Kidney tubule cell (primary cell): ENCODE measurements around the gene IFI16.

Source experiments
- DNase-seq: peaks from one replicate; pipeline ENCODE4 v3.0.0-alpha.2; 2018; ENCODE audit warnings: low spot score

The IFI16 gene

GRCh38 chr1:159065106-159065505 is 55.4 kb downstream of the IFI16 start:
- no peak for DNase-seq

GRCh38 chr1:159066108-159066507 is 56.4 kb downstream of the IFI16 start:
- no peak for DNase-seq

GRCh38 chr1:159067699-159068621 is 58.3 kb downstream of the IFI16 start:
- no peak for DNase-seq

- peak; percentile 26 for DNase-seq
These were observed 59.2 kb downstream of the IFI16 start for GRCh38 chr1:159068886-159069285.

- DNase-seq, result peak; percentile 62
These were observed 62.4 kb downstream of the IFI16 start for GRCh38 chr1:159071970-159072582.

- DNase-seq, result no peak
These were observed 66.9 kb downstream of the IFI16 start, which contains the start of gene AIM2 for GRCh38 chr1:159076438-159077119. Gene AIM2, minus strand, starts transcription at chr1:159076766. Its CDS starts 3,267 bp downstream, at chr1:159073499.

GRCh38 chr1:159077120-159077961 is 67.6 kb downstream of the IFI16 start:
- DNase-seq, result no peak

GRCh38 chr1:159079525-159079924 is 69.8 kb downstream of the IFI16 start:
- no peak for DNase-seq

GRCh38 chr1:159081626-159082025 is 71.9 kb downstream of the IFI16 start:
- no peak for DNase-seq

GRCh38 chr1:159083013-159083412 is 73.3 kb downstream of the IFI16 start:
- no peak for DNase-seq

GRCh38 chr1:159084152-159084551 is 74.4 kb downstream of the IFI16 start:
- DNase-seq, result no peak

GRCh38 chr1:159084867-159085266 is 75.2 kb downstream of the IFI16 start:
- no peak for DNase-seq

GRCh38 chr1:159088050-159088449 is 78.3 kb downstream of the IFI16 start:
- DNase-seq, result peak; percentile 71

- no peak for DNase-seq
These were observed 79.0 kb downstream of the IFI16 start for GRCh38 chr1:159088546-159089183.

- DNase-seq, result peak; percentile 14
These were observed 79.6 kb downstream of the IFI16 start for GRCh38 chr1:159089184-159089791.

- DNase-seq, result peak; percentile 11
These were observed 80.8 kb downstream of the IFI16 start for GRCh38 chr1:159090286-159091179.

- no peak for DNase-seq
These were observed 81.5 kb downstream of the IFI16 start for GRCh38 chr1:159091180-159091560.

GRCh38 chr1:159091607-159092031 is 81.9 kb downstream of the IFI16 start:
- DNase-seq, result no peak

- peak; percentile 31 for DNase-seq
These were observed 82.5 kb downstream of the IFI16 start for GRCh38 chr1:159092036-159092760.
